Urothelium cell line (cell line): Measurements from ENCODE around the gene ZNF737.
"Not testable (repeated sequence)": the region's sequence is repeated elsewhere in the genome, so short reads cannot be mapped to it uniquely, and the experiment has no call there.

Experiments
- DNase-seq: peaks from one replicate; pipeline ENCODE4 v3.0.0; 2011; ENCODE audit warnings: low spot score, mixed read lengths
- FAIRE-seq: peaks from 2 replicates; lab custom pipeline; 2011; peaks lifted over from hg19 to GRCh38; lab: Jason Lieb, UNC

ZNF737 gene

DNA sequence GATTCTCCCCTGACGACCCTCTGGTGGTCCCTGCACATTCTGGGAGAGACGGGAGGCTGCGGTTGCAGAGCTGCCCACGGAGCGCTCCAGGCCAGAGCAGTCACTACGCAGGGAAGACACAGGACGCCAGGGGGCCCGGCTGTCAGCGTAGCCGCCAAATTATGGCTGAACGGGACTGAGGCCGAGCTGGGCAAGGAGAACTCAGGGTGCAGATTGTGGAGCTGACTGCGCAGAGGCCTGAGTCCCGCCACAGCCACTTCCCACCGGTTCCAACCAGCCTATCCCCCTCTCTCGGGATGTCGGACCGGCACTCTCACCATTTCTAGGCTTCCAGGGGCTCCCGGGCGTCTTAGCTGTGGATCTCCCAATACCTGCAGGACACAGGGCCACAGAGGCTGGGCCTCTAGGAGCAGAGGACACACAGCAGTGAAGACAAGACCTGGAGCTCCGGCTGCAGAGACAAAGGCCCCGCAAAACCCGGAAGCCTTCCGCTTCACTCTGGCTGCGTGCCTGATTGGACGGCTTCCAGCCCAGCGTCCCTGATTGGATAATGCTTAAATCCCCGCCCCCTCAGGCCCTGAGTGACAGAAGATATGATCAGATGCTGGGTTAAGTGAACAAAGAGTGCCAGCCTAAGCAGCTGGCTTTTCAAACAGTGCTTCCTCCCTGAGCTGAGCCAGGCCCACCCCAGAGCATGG, at the start of gene ZNF737:
Gene ZNF737, minus strand, starts transcription at position 461 of the 698 bp plus-strand sequence. Its CDS starts 141 bp downstream, at position 320.
- DNase-seq = no peak
- FAIRE-seq = no peak

GRCh38 chr19:20614971-20615370, 49.4 kb upstream of the ZNF737 start:
- not testable (repeated sequence) for DNase-seq

DNA sequence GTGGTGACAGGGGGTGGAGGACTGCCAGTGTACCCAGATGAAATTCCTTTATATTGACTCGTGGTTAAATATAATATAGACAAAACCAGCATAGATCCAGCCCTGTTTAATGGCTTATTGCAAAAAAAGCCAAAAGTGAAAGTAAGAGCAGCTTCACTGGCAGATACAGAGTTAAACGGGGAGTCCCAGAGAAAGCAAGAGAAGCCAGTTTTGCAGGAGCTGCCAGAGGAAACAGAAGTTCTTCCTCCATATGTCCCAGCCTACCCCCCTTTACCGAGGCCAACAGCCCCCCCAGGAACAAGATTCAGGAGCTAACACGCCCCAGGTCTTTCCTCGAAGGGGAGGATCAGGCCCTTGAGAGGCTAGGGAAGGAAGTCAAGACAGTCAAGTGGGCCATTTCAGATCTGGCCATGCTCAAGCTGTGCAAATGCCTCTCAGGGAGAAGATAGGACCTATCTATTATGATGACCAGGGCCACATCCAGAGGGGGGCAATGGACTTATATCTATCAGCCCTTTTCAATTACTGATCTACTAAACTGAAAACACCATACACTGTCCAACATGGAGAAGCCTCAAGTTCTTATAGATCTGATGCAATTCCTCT, 47.2 kb upstream of the ZNF737 start:
- no peak for DNase-seq
- FAIRE-seq = no peak

More at GRCh38 chr19:20614971-20615370, 49.4 kb upstream of the ZNF737 start:
- FAIRE-seq = not testable (repeated sequence)

GRCh38 chr19:20611866-20612265, 46.3 kb upstream of the ZNF737 start:
- no peak for DNase-seq
- no peak for FAIRE-seq

DNA sequence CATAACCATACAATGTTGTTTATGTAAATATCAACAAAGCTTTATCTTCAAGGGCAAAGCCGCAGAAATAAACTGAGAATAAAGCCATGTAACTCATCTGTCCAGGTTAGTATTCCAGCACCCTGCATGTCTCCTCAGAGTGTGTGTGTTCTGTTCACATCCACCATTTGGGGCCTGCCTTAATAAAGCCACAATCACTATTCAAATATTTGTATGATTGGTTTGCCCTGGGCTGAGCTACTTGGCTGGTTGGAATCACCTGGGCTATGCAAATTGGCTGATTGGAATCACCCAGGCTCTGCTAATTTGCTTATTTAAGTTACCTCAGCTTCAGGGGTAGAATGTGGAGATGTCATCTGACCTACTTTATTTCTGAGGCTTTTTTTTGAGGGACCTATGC, 42.4 kb upstream of the ZNF737 start:
- no peak for DNase-seq
- no peak for FAIRE-seq

- DNase-seq (no peak), FAIRE-seq (no peak)
Observed at GRCh38 chr19:20558571-20558970, 7.0 kb downstream of the ZNF737 start.

DNA sequence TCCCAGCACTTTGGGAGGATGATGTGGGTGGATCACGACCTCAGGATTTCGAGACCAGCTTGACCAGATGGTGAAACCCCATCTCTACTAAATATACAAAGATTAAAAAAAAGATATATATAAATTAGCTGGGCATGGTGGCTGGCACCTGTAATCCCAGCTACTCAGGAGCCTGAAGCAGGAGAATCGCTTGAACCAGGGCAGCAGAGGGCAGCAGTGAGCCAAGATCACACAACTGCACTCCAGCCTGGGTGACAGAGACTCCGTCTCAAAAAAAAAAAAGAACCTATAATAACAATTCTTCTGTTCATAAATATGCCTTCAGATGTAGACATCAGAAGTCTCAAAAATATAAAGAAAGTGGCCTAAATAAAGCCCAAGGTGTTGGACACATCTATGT, 7.6 kb downstream of the ZNF737 start:
- FAIRE-seq (no peak), DNase-seq (no peak)

GRCh38 chr19:20544667-20545333, 20.8 kb downstream of the ZNF737 start:
- DNase-seq, FAIRE-seq: not testable (repeated sequence)

GRCh38 chr19:20530303-20530702, 35.3 kb downstream of the ZNF737 start:
- DNase-seq, FAIRE-seq: not testable (repeated sequence)

GRCh38 chr19:20513189-20513904, 52.2 kb downstream of the ZNF737 start:
- no peak for FAIRE-seq
- DNase-seq = no peak

DNA sequence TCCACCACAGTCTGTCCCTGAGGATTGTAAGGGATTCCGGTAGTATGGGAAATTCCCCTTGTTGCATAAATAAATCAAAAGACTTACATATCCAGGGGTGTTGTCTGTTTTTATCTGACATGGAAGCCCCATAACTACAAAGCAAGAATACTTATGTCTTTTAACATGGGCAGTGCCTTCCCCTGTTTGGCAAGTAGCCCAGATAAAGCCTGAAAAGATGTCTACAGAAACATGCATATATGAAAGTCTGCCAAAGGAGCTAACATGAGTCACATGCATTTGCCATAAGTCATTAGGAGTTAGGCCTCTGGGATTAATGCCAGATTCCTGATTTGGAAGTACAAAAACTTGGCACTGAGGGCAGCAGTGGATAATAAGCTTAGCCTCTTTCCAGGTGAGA, 62.1 kb downstream of the ZNF737 start:
- peak; percentile 1 for DNase-seq

More for the DNA sequence above, 62.1 kb downstream of the ZNF737 start:
- no peak for FAIRE-seq
